Measurements from ENCODE around the gene TJAP1.
"Not testable (repeated sequence)": the region's sequence is repeated elsewhere in the genome, so short reads cannot be mapped to it uniquely, and the experiment has no call there.

Gene TJAP1

DNA sequence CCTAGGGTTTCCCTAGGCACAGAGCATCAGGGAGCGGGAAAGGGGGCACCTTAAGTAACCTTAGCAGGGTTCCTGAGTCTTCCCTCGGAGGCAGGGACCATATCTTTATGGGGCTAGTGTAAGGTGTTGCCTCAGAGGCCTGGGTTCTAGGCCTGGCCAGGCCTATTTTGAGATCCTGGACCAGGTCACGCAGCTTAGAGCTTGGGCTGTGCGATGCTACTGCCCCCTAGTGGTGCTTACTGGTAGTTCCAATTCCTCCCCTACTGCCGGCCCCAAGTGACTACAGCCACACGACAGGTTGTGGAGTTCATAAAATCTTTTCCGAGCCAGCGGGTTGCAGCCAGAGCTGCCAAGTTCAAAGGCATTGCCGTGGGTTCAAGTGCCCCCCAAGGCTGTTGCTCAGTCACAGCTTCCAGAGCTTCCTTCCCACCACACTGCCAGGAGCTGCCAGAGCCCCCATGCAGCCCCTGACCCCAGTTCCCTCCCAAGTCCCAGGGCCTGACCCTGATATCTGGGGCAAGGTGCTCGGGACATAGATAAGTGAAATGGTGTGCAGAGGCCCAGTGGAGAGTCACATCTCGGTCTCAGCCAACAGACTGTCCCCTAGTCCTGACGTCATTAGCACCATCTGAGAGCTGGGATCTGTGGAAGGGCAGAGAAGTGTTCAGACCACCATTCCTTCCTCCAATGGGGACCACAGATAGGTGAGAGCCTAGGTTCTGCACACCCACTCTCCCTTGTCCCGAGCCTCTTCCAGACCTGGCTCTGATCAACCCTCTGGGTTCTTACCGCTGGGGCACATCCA is 29.5 kb downstream of the TJAP1 start:
- DNase-seq, result peak; percentile 75

DNA sequence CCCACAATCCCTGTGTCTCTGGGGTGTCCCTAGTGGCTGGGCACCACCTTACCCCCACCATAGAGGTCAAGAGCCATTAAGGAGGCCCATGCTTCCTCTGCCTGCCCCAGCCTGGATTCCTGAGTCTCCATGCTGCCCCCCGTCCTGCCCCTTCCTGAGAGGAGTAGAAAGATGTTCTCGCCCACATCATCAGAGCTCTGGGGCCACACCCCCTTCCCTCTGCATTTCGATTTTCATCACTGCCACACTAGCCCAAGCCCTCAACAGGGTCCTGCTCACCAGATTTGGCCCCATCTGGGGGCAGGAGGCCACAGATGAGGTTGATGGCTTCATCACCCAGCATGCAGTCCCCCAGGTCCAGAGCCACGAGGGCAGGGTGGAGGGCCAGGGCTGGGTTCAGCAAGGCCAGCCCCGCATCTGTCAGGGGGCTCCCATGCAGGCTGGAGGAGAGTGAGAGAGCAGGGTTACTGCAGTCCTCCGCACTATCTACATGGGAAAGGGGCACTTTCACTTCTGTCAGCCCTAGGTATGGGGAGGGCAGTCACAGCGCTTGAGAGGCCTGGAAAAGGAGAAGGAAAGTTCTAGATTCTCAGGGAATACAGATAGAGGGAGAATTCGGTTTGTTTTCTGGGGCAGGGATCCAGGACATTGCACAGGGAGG is 31.2 kb downstream of the TJAP1 start:
- no peak for DNase-seq

GRCh38 chr6:43509142-43509983 is 32.0 kb downstream of the TJAP1 start:
- no peak for DNase-seq

DNA sequence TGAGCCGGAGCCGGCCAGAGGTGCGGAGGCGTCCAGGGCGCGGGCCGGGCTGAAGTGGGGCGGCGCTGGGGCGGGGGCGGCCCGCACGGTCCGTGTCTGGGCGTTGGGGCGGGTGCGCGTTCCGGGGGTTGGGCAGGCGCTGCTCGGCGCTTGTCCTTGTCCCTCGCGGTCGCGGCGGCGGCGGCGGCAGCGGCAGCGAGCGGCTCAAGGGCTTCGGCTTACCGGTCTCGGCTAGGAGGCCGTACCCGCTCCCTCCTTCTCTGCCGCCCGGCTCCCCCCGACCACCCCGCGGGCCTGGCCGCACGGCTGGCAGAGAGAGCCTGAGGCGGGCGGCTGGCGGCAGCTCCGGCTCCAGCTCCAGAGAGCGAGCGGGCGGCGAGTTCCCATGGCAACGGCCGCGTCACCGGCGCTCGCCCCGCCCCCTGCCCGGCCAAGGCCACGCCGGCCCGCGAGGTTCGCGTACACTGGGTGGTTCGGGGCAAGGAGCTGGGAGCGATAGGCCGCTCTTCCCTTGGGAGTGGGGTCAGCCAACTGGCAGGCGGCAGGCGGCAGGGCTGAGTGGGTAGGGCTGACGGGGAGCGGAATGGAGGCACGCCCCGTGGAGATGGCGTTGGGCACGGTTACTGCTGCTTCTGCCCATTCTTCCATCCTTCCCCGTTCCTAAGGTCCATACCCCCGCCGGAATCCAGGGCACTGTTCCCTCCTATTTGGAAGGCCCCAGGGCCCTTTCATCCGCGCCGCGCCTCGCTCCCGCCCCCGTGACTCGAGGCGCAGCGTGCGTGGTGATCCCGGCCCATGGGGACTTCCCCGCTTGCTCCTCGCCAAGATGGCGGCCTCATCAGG is 32.8 kb downstream of the TJAP1 start, which contains the start of gene LRRC73:
TSS of gene LRRC73 (minus strand) at position 363 of the 843 bp plus-strand sequence. CDS start 561 bp downstream, outside the sequence.
- peak; percentile 82 for DNase-seq

- DNase-seq, result no peak
Observed at GRCh38 chr6:43510827-43511163, 33.4 kb downstream of the TJAP1 start.

GRCh38 chr6:43511824-43512415 is 34.5 kb downstream of the TJAP1 start:
- no peak for DNase-seq

DNA sequence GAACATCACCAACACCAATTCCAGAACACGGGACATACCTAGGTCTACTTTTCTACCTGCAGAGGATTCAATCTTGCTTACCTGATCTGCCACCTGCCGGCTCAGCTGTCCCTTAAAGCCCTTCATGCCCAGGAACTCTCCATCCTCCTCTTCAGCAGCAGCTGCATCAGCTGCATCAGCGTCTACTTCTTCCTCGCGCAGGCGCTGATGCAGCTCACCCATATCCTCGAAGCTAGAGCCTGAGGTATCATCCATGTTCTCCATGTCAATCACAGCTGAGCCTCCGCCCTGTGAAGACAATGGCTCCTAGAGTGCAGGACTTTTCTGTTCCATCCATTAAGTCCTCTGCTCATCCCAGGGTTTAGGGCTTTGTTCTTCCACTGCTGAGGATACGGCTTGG is 38.4 kb downstream of the TJAP1 start:
- DNase-seq, result no peak

GRCh38 chr6:43516367-43516696 is 39.0 kb downstream of the TJAP1 start:
- no peak for DNase-seq

DNA sequence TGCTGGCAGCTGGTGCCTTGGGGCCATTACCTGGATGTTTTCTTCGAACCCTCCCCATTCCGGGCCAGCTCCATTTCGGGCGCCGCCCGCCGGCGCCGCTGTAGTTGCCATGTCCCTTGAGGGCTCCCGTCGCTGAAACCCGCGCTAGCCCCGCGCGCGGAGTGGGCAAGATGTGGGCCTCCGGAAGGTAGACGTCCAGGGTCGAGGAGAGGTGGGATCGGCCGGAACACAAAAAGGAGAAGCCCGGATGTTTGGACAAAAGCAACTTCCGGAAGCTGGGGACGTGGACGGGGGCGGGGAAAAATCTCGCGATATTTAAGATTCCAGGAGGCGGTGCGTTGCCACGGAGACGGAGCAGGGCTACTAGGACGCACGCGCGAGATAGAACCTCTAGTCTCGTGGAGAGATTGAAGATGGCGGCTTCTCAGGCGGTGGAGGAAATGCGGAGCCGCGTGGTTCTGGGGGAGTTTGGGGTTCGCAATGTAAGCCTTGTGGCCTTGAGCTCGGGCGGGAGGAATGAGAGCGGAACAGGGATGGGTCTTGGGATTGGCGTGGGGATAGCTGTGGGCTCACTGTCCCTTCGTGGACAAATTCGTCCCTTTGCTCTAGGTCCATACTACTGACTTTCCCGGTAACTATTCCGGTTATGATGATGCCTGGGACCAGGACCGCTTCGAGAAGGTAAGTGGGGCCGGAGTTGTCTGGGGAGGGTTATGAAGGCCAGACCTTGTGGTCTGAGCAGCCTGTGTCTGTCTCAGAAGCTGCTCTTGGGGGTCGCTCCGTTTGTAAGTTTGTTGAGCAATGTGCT is 39.5 kb downstream of the TJAP1 start, which contains the start of the genes POLR1C and YIPF3:
TSS of gene POLR1C (plus strand) at position 393 of the 808 bp plus-strand sequence. CDS start at position 414, 21 bp downstream.
TSS of gene YIPF3 (minus strand) at position 230 of the 808 bp plus-strand sequence. CDS start at position 111, 119 bp downstream.
- peak; percentile 99 for DNase-seq

DNA sequence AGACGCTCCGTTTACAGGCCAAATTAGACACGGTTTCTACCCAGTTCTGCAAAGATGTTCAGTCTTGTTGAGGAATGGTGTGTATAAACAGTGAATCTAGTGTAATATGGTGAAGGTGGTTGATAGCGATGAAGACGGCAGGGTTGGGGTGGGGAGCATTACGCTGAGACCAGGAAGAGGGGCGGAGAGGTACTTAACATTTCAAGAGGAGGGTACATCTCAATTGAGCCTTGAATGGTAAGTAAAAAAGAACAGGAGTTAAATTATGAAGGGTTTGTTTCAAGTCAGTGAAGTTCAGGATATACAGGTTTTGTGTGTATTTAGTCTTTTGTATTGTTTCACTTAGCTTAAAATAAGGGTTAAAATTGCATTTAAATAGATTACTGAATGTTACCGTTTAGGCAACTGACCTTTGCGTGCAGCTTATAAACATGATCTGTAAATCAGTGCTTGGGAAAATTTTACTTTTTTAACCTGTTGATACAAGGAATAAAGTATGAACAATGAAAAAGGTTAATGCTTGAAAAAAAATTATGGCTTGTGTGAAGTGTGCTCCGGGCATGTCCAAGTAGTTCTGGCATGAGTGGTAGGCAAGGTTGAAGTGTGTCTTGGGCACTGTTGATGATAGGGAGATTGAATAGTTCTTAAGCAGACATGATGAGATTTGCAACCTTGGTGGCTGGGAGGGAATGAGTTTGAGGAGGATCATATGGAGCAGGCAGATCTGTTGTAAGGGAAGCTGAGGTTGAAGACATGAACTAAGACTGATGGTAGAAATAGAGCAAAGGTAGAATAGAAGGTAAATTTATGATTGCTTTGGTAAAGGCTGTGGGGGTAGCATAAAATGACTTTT is 40.4 kb downstream of the TJAP1 start:
- DNase-seq, result no peak

DNA sequence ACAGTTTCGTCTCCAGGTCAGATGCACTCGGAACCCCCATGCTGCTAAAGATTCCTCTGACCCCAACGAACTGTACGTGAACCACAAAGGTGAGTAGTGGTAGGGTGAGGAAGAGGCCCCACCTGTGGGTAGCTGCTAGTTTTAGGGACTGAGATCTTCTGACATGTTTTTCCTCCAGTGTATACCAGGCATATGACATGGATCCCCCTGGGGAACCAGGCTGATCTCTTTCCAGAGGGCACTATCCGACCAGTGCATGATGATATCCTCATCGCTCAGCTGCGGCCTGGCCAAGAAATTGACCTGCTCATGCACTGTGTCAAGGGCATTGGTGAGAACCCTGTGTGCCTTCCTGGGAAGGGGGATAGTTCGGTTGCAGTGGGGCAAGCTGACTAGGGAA is 42.7 kb downstream of the TJAP1 start:
- no peak for DNase-seq

GRCh38 chr6:43521836-43522235 is 44.5 kb downstream of the TJAP1 start:
- DNase-seq, result peak; percentile 51

DNA sequence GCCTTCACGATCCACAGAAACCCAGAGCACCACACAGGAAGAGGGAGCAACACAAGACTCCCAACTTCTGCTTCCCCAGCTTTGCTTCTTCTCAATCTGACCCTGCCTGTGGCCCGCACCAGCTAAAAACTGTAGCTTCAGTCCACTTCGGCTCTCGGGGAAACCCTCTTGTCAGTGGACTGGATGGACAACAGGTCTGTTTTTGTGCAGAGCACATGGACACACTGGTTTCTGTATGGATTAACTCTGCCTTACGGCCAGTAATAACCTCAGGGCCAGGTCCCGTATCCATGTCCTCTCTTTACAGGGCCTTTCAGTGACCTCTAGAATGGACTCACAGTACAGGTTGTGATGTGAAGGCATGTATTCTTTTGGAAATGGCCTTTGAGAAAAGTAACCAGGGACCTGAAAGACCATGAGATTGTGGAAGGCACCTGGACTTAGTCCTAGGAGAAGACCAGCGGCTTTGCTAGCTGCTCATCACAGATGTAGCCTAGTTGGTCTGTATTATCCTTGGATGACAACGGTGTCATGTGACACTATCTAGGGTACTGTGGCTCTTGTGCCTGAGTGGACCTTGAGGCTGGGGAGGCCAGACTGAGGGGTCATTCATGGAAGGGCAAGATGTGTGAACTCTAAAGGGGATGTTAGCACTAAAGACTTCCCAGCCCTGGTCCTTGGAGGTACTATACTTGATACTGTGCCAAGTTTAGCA is 45.3 kb downstream of the TJAP1 start:
- no peak for DNase-seq

DNA sequence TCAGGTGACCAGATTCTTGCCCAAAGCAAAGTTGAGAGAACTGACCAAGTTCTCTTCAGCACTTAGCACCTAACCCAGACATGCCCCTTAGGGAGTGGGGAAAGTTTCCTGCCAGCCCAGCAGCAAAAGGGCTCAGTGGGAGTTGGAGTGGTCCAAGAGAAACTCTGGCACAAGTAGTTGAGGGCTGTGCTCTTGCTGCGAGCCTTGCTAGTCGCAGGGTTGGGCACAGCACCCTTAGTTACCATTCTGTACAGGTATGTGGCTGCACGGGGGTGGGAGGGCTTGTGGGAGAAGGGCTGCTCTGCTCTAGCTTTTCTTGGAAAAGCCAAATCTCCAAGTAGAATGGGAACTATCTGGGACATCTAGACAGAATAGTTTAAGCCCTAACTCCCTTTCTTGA is 45.9 kb downstream of the TJAP1 start:
- no peak for DNase-seq

DNA sequence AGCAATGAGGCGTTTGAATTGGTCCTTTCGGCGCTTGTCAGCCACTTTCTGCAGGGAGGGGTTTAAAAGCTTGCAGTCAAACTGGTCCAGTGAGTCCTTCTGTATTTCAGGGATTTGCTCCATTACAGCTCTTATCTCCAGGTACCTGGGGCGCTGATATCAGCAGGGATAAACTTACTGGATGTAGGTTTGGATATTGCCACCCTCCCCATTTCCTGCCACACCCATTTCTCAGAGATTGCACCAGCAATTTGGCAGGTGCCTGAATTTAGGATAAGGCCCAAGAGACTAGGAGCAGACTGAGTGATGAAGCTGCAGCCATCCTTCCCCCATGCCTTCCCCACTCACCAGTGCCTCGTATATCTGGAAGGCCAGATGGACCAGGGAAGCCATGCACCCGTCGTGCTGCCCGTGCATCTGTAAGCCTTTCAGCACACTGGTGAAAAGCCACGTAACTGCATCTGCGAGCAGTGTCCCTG is 47.2 kb downstream of the TJAP1 start:
- no peak for DNase-seq

- no peak for DNase-seq
Observed at GRCh38 chr6:43532201-43532600, 54.8 kb downstream of the TJAP1 start.

GRCh38 chr6:43538986-43539385 is 61.6 kb downstream of the TJAP1 start:
- DNase-seq, result not testable (repeated sequence)

- not testable (repeated sequence) for DNase-seq
Observed at GRCh38 chr6:43539409-43539808, 62.0 kb downstream of the TJAP1 start.

DNA sequence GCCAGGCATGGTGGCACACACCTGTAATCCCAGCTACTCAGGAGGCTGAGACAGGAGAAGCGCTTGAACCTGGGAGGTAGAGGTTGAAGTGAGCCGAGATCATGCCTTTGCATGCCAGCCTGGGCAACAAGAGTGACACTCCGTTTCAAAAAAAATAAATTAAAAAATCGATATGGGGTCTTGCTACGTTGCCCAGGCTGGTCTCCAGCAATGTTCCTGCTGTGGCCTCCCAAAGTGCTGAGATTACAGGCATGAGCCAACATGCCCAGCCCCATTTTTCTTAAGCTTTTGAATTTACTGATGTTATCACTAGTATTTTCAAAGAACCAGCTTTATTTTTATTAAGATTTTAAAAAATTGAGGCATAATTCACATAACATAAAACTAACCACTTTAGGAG is 63.1 kb downstream of the TJAP1 start:
- DNase-seq, result no peak

Data from NCI-H1092 (cell line).